H1 (cell line): ENCODE measurements around the gene F10. TPM values are rescaled to one million over a fixed set of nuclear protein-coding genes. Genes with fewer than 3 reads are reported as not detected.

ENCODE experiments used
- CTCF ChIA-PET: fragments of 300-600 bp; sonication (Branson Sonifier 250); formaldehyde crosslinking; loops from one replicate; lab custom pipeline; 2021; ENCODE audit not compliant: partially characterized antibody; lab: Charles Lee
- POLR2A ChIA-PET: fragments of 300-600 bp; sonication (Branson Sonifier 250); formaldehyde crosslinking; loops from one replicate; lab custom pipeline; 2021; ENCODE audit warnings: inconsistent platforms; ENCODE audit not compliant: partially characterized antibody; lab: Charles Lee
- DNase-seq, 2 experiments: peaks; one replicate each; pipeline versions ENCODE4 v3.0.0 to v3.0.0-alpha.2; 2010 to 2022; ENCODE audit warnings: low spot score in 2 of 2, low read depth in 1 of 2, mixed read lengths in 1 of 2
- FAIRE-seq: peaks from 2 replicates; lab custom pipeline; 2011; peaks lifted over from hg19 to GRCh38; lab: Jason Lieb, UNC
- H2AFZ ChIP-seq: 2 replicates; pipeline ENCODE4 v1.8.1; 2012; ENCODE audit warnings: low read length, inconsistent platforms
- H2AK5ac ChIP-seq: 2 replicates; pipeline ENCODE4 v1.6.1; 2013; ENCODE audit warnings: low read depth, low read length
- H2BK120ac ChIP-seq: replicated peaks from 2 replicates; pipeline ENCODE3; 2013; ENCODE audit warnings: low read depth, low read length, inconsistent platforms
- H2BK12ac ChIP-seq: 2 replicates; pipeline ENCODE4 v1.6.1; 2013; ENCODE audit warnings: low read depth, low read length
- H2BK15ac ChIP-seq: 2 replicates; pipeline ENCODE4 v1.6.1; 2013; ENCODE audit warnings: low read length
- H2BK20ac ChIP-seq: 2 replicates; pipeline ENCODE4 v1.6.1; 2013; ENCODE audit warnings: low read length
- H2BK5ac ChIP-seq: 2 replicates; pipeline ENCODE4 v1.6.1; 2013; ENCODE audit warnings: low read depth, low read length
- H3K14ac ChIP-seq: 2 replicates; pipeline ENCODE4 v1.6.1; 2013; ENCODE audit warnings: inconsistent platforms; ENCODE audit not compliant: insufficient read length
- H3K18ac ChIP-seq: 2 replicates; pipeline ENCODE4 v1.6.1; 2013; ENCODE audit warnings: low read length; ENCODE audit errors: extremely low read depth
- H3K23ac ChIP-seq: 2 replicates; pipeline ENCODE4 v1.6.1; 2013; ENCODE audit warnings: inconsistent platforms; ENCODE audit not compliant: insufficient read length
- H3K23me2 ChIP-seq: 2 replicates; pipeline ENCODE4 v1.6.1; 2013; ENCODE audit warnings: low read depth, low read length
- H3K27ac ChIP-seq: 2 replicates; pipeline ENCODE4 v1.6.1; 2011; ENCODE audit warnings: low read depth, low read length, inconsistent platforms
- H3K27me3 ChIP-seq, 4 experiments: replicated peaks in 1 of 4; 1 replicate in 1 of 4; 2 replicates in 3 of 4; pipeline versions ENCODE4 v1.6.1 to v1.8.1; 2011 to 2013; ENCODE audit warnings: low read length in 3 of 4, mild to moderate bottlenecking in 3 of 4, inconsistent platforms in 2 of 4, mixed read lengths in 2 of 4, moderate library complexity in 1 of 4; ENCODE audit not compliant: control insufficient read depth in 3 of 4, insufficient read depth in 3 of 4; ENCODE audit errors: extremely low read depth in 1 of 4
- H3K36me3 ChIP-seq, 4 experiments: 2 replicates each; pipeline versions ENCODE4 v1.6.1 to v1.8.1; 2011 to 2013; ENCODE audit warnings: mild to moderate bottlenecking in 4 of 4, low read length in 3 of 4, moderate library complexity in 2 of 4, control low read depth in 1 of 4, inconsistent platforms in 1 of 4; ENCODE audit not compliant: insufficient read depth in 4 of 4, control insufficient read depth in 2 of 4
- H3K4ac ChIP-seq: replicated peaks from 2 replicates; pipeline ENCODE3; 2013; ENCODE audit warnings: low read length, low read depth, mixed read lengths, inconsistent platforms; ENCODE audit not compliant: insufficient read length
- H3K4me1 ChIP-seq, 4 experiments: replicated peaks in 1 of 4; 1 replicate in 1 of 4; 2 replicates in 3 of 4; pipeline versions ENCODE4 v1.6.1 to v1.8.1; 2011 to 2013; ENCODE audit warnings: low read length in 3 of 4, inconsistent platforms in 2 of 4, mixed read lengths in 1 of 4; ENCODE audit not compliant: insufficient read depth in 4 of 4, control insufficient read depth in 3 of 4
- H3K4me2 ChIP-seq, 2 experiments: 2 replicates each; pipeline versions ENCODE4 v1.6.1 to v1.8.1; 2011 to 2013; ENCODE audit warnings: low read depth in 2 of 2, low read length in 2 of 2, control low read depth in 1 of 2, inconsistent platforms in 1 of 2, mild to moderate bottlenecking in 1 of 2; ENCODE audit not compliant: insufficient read depth in 1 of 2
- H3K4me3 ChIP-seq, 4 experiments: fragments of 200-600, 300-600 bp in 1 of 4; sonication (generic), shearing (Covaris generic), sonication (Bioruptor Twin) in 1 of 4; 2 replicates each; pipeline versions ENCODE4 v1.5.1 to v1.8.1; 2011 to 2016; ENCODE audit warnings: low read length in 4 of 4, low read depth in 3 of 4, control low read depth in 2 of 4, inconsistent platforms in 2 of 4, mild to moderate bottlenecking in 2 of 4, mixed read lengths in 1 of 4, moderate library complexity in 1 of 4; ENCODE audit not compliant: insufficient read depth in 2 of 4; ENCODE audit errors: extremely low read depth in 1 of 4
- H3K56ac ChIP-seq: replicated peaks from 2 replicates; pipeline ENCODE3; 2013; ENCODE audit warnings: low read depth, mild to moderate bottlenecking, mixed read lengths, low read length, inconsistent platforms; ENCODE audit not compliant: insufficient read length
- H3K79me1 ChIP-seq: 2 replicates; pipeline ENCODE4 v1.6.1; 2013; ENCODE audit warnings: low read depth, low read length, control low read depth
- H3K79me2 ChIP-seq, 2 experiments: 2 replicates each; pipeline versions ENCODE4 v1.6.1 to v1.8.1; 2012 to 2013; ENCODE audit warnings: low read length in 2 of 2, mild to moderate bottlenecking in 2 of 2, inconsistent platforms in 1 of 2; ENCODE audit not compliant: insufficient read depth in 2 of 2, control insufficient read depth in 1 of 2
- H3K9ac ChIP-seq, 4 experiments: replicated peaks in 1 of 4; 1 replicate in 1 of 4; 2 replicates in 3 of 4; pipeline versions ENCODE4 v1.6.1 to v1.8.1; 2011 to 2013; ENCODE audit warnings: low read depth in 3 of 4, low read length in 3 of 4, control low read depth in 2 of 4, mild to moderate bottlenecking in 2 of 4, moderate library complexity in 2 of 4, inconsistent platforms in 1 of 4; ENCODE audit errors: extremely low read depth in 1 of 4
- H3K9me3 ChIP-seq, 2 experiments: 2 replicates each; pipeline versions ENCODE4 v1.6.1 to v1.8.1; 2012 to 2013; ENCODE audit warnings: mild to moderate bottlenecking in 2 of 2, moderate library complexity in 2 of 2, control low read depth in 1 of 2, inconsistent platforms in 1 of 2, low read depth in 1 of 2, low read length in 1 of 2, mixed read lengths in 1 of 2; ENCODE audit not compliant: insufficient read depth in 2 of 2
- H4K20me1 ChIP-seq, 2 experiments: replicated peaks in 1 of 2; 2 replicates each; pipeline versions ENCODE3 to v1.8.1; 2011 to 2013; ENCODE audit warnings: inconsistent platforms in 2 of 2, low read length in 2 of 2, mild to moderate bottlenecking in 1 of 2; ENCODE audit not compliant: insufficient read depth in 2 of 2, control insufficient read depth in 1 of 2
- H4K5ac ChIP-seq: 2 replicates; pipeline ENCODE4 v1.6.1; 2013; ENCODE audit warnings: low read length, low read depth, mixed read lengths, inconsistent platforms; ENCODE audit not compliant: insufficient read length
- H4K8ac ChIP-seq: 2 replicates; pipeline ENCODE4 v1.8.0; 2013; ENCODE audit warnings: mild to moderate bottlenecking, moderate library complexity, low read length, inconsistent platforms; ENCODE audit not compliant: insufficient read depth; ENCODE audit errors: extremely low read depth
- H4K91ac ChIP-seq: replicated peaks from 2 replicates; pipeline ENCODE3; 2013; ENCODE audit warnings: low read length, mixed read lengths, inconsistent platforms; ENCODE audit not compliant: insufficient read length
- JUND ChIP-seq: IDR thresholded peaks from 2 replicates; pipeline ENCODE4 v1.6.1; 2011; ENCODE audit warnings: mild to moderate bottlenecking, improper control_type of control experiment, low read length
- RFX5 ChIP-seq: IDR thresholded peaks from 2 replicates; pipeline ENCODE4 v1.6.1; 2011; ENCODE audit warnings: low read depth, low read length, improper control_type of control experiment, borderline replicate concordance
- SAP30 ChIP-seq: fragments of 300-600 bp; sonication (generic); IDR thresholded peaks from 2 replicates; pipeline ENCODE4 v1.7.1; 2012; ENCODE audit warnings: low read length, moderate library complexity, mild to moderate bottlenecking, inconsistent platforms; ENCODE audit not compliant: insufficient read depth, insufficient replicate concordance
- WGBS, 2 experiments: shearing (Covaris generic) in 1 of 2; methylation state at CpG; one replicate each; pipeline versions ENCODE4 v1.1.6 to v1.1.7; 2013 to 2015; ENCODE audit warnings: low lambda C conversion rate in 2 of 2, mixed read lengths in 2 of 2, inconsistent platforms in 1 of 2, low coverage in 1 of 2, missing lambda C conversion rate in 1 of 2; ENCODE audit not compliant: insufficient replicate concordance in 2 of 2, insufficient coverage in 1 of 2, insufficient read length in 1 of 2; ENCODE audit errors: extremely low coverage in 1 of 2, missing lambda C conversion rate in 1 of 2; 5-methylcytosine and 5-hydroxymethylcytosine counted together
- polyA plus RNA-seq, 7 experiments: library from polyadenylated mRNA; depleted of rRNA in 3 of 7; stranded (reverse) in 5 of 7; unstranded in 2 of 7; fragments of >200 nt in 5 of 7; fragments of 200-250 nt in 2 of 7; gene quantifications; 1 replicate in 5 of 7; 2 replicates in 1 of 7; 4 replicates in 1 of 7; pipeline versions ENCODE4 v1.2.1 to v1.2.3, GENCODE V29; 2011 to 2013; ENCODE audit warnings: missing spikeins in 2 of 7, mixed read lengths in 2 of 7
- total RNA-seq: library from RNA; stranded (reverse); fragmentation: NEBNext Ultra II Directional; extraction: Animal tissue kit (Norgen Biotek cat#: 25700); gene quantifications from 2 replicates; pipeline ENCODE4 v1.2.1, GENCODE V29; 2021

The F10 gene
- total and polyA plus RNA-seq, 2 of the 8 experiments (the other 6 are each of a cell fraction or from before 2014, with no cell fraction given) = 2.0 to 4.2 TPM

DNA sequence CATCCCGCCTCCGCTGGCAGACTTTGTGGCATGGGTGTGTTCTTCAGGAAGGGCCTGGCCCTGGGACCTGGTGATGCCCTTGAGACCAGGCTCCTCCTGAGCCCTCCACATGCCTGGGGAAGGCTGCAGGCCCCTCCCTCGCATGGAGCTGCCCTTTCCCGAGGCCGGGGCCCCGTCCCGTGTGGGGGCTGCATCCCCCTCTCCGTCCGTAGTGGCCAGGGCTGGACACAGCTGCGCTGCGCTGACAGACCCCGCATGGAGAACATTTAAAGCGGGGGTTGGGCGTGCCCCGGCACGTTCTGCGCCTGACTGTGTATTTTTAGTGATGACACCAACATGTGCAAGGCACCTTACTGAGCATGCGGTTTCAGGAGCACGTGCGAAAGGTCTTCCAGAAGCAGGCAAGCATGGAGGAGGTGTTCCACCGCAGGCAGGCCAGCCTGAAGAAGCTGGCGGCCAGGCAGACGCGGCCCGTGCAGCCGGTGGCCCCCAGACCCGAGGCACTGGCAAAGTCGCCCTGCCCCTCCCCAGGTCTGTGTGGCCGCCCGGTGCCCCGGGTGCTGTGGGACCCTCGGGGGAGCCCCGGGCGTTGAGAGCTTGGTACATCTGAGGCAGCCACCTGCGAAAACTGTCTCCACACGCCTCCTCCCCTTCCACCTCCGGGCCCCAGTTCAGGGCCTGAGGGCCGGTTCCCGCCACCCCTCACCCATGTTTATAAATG is 45.8 kb upstream of the F10 start:
- WGBS, 2 experiments = 94% methylated on average over 33 of the region's 39 CpGs; no CpG with 5 or more reads in 1 of the 2 experiments

More for the DNA sequence above, 45.8 kb upstream of the F10 start:
- H3K4me2 ChIP-seq = no peak overlapping the region
- H3K18ac ChIP-seq = no peak overlapping the region
- ChIA-PET CTCF (interaction anchor here (1.2 to 2.8 kb wide), 3 partner anchors 9 to 47 kb away, joined by 3 to 16 read pairs (median 4); no protein-coding TSS in a partner anchor), POLR2A (no interaction called here)
- no peak overlapping the region for H3K23ac ChIP-seq
- H3K4ac ChIP-seq = no peak overlapping the region
- no peaks in the 10 kb centered on the region for H3K79me1 ChIP-seq
- H3K27ac ChIP-seq = 0 out of 2 replicates have a peak overlapping the region, but pooled peaks have one; percentile 36
- H3K23me2 ChIP-seq = no peaks in the 10 kb centered on the region
- no peak for DNase-seq
- no peak for FAIRE-seq
- H4K20me1 ChIP-seq = no peaks in the 10 kb centered on the region
- no peak overlapping the region for H4K91ac ChIP-seq
- no peak overlapping the region for H3K4me3 ChIP-seq
- H2BK120ac ChIP-seq = no peak overlapping the region
- H2AFZ ChIP-seq = no peak overlapping the region
- no peaks in the 10 kb centered on the region for H3K79me2 ChIP-seq
- H3K14ac ChIP-seq = no peak overlapping the region
- no peak overlapping the region for H2AK5ac ChIP-seq
- TF ChIP-seq RFX5 (no peak), SAP30 (no peak), JUND (no peak)
- H2BK20ac ChIP-seq = no peak overlapping the region
- no peak overlapping the region for H4K5ac ChIP-seq
- H3K27me3 ChIP-seq = no peaks in the 10 kb centered on the region
- H4K8ac ChIP-seq = no peak overlapping the region; the same call in 1 of the 2 replicates
- no peaks in the 10 kb centered on the region for H3K9me3 ChIP-seq
- H2BK15ac ChIP-seq = no peak overlapping the region
- H2BK12ac ChIP-seq = no peak overlapping the region
- H2BK5ac ChIP-seq = 0 out of 2 replicates have a peak overlapping the region, but pooled peaks have one; percentile 49
- no peak overlapping the region for H3K9ac ChIP-seq
- no peaks in the 10 kb centered on the region for H3K4me1 ChIP-seq
- no peak overlapping the region for H3K56ac ChIP-seq
- H3K36me3 ChIP-seq = peaks cover 0 to 3% (median 0%) of the 10 kb centered on the region in 4 experiments; a peak in 6 of 8 replicates
